Activated CD8-positive, alpha-beta memory T cell treated with anti-CD3 and anti-CD28 coated beads for 36 hours (primary cell): Measurements from ENCODE around the gene LIN37. TPM values are rescaled to one million over a fixed set of nuclear protein-coding genes. Genes with fewer than 3 reads are reported as not detected.

ENCODE experiments used
- CTCF ChIA-PET: fragments of 350-600 bp; sonication (Branson Sonifier 250); formaldehyde crosslinking; loops from one replicate; lab custom pipeline; 2021; ENCODE audit warnings: antibody characterized with exemption; lab: Charles Lee
- POLR2A ChIA-PET: fragments of 350-600 bp; sonication (Branson Sonifier 250); formaldehyde crosslinking; loops from one replicate; lab custom pipeline; 2021; ENCODE audit warnings: antibody characterized with exemption; lab: Charles Lee
- total RNA-seq, 2 experiments: library from RNA; stranded (reverse); gene quantifications; one replicate each; pipeline ENCODE4 v1.2.3, GENCODE V29; 2021

The LIN37 gene
- total RNA-seq, 2 experiments from 2014 or later: 7.3 to 10.5 TPM

DNA sequence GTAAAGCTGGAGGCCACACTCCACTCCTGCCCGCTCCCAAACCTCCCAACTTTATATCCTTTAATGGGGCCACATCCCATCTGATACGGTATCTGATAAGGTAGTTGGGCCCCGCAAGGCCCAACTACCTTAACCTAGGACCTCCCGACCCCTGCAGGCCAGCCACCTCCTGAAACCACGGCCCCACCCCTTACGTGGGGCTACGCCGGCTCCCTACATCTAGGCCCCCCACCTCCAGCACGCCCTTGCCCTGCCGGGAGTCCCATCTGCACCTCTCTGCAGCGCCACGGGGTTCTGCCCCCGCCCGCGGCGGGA, 8.3 kb upstream of the LIN37 start:
- ChIA-PET POLR2A (interaction anchor here (0.6 to 2.0 kb wide), 6 partner anchors 15 to 152 kb away, joined by 3 to 26 read pairs (median 8); no protein-coding TSS in a partner anchor), CTCF (interaction anchor here (0.8 to 2.0 kb wide), 11 partner anchors 8 to 192 kb away, joined by 3 to 10 read pairs (median 4); partner anchors contain the start of gene KMT2B)

DNA sequence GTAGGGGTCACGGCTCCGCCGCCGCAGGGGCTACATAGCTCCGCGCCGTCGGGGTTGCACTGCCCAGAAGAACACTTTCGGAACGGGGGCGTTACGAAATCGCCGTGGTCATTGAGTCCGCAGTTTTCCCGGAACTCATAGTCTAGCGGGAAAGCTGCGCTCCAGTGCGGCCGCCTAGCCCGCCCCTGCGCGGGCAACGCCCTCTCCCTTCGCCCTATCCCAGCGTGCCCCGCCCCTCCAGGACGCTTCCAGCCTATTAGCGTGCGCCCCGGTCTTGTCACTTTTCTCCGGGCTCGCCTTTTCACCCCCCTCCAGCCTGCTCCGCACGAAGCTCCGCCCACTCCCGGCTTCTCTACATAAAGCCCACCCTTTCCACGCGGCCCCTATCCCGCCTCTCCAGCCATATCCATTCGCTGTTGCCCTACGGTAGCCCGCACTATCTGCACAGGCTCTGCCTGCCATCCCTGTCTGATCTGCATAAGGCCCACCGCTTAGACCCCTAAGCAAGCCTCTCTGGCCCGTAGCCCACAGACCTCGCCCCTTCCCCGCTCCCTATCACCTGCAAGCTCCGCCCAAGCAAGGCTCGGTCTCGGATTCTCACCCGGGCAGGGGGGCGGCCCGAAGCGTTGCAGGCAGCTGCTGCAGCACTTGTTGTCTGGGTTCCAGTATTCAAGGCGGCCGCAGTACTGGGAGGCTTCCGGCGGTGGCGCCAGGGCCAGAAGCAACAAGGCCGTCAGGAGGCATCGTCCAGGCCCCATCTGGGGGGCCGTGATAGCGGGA, 7.8 kb upstream of the LIN37 start:
- ChIA-PET POLR2A (interaction anchor here (0.8 to 2.0 kb wide), 6 partner anchors 15 to 92 kb away, joined by 3 to 26 read pairs (median 8); partner anchors contain the start of gene COX6B1), CTCF (interaction anchor here (0.8 to 2.0 kb wide), 10 partner anchors 9 to 192 kb away, joined by 3 to 10 read pairs (median 4); partner anchors contain the start of gene KMT2B)

DNA sequence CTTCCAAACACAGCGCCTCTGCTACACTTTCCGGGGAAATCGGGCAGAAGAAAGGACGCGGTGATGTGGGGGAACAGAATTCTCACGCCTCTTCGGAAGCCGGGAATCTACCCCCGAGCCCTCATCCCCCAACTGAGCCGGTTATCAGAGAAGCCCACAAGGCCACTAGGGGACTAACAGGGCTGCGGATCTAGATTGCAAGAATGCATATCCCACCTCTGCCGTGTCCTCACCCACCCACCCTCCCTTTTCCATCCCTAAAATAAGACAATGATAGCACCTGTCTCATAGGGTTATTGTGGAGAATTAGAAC, 7.2 kb upstream of the LIN37 start:
- ChIA-PET POLR2A (interaction anchor here (0.8 to 2.0 kb wide), 4 partner anchors 23 to 93 kb away, joined by 3 to 26 read pairs (median 9); partner anchors contain the start of gene COX6B1), CTCF (interaction anchor here (1.0 to 2.0 kb wide), 7 partner anchors 21 to 191 kb away, joined by 3 to 10 read pairs (median 6); partner anchors contain the start of gene KMT2B)

DNA sequence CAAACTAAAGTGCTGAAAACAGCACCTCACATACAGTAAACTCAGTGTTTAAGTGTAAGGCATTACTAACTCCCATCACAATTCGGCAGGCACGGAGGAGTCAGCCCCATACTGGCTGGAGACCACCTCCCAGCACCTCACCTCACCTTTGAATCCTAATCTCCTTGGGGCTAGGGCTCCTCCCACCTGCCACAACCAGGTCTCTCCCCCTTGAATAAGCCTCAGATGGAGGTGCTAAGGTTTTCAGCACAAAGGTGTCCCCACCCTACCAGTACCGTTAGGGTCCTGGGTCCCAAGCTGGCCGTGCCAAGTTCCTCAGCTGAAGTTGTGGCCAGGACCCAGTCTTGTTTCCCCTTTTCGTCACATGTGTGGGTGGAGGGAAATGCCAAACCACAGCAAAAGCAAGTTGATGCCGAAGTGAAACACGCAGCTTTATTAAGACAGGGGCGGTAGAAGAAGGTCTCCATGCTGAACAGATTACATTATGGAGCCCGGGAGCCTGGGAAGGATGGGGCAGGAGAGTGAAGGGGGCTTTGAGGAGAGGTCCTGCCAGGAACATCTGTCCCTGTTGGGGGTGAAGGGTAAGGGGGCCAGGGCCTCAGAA, 6.2 kb upstream of the LIN37 start, which contains the start of gene IGFLR1:
Gene IGFLR1, minus strand, starts transcription at position 332 of the 604 bp plus-strand sequence. CDS start 1,272 bp downstream, outside the sequence.
- POLR2A ChIA-PET: interaction anchor here (0.5 to 2.2 kb wide), 4 partner anchors 15 to 40 kb away, joined by 3 to 9 read pairs (median 5); no protein-coding TSS in a partner anchor
- CTCF ChIA-PET: interaction anchor here (1.1 to 1.6 kb wide), 3 partner anchors 14 to 48 kb away, joined by 3 to 7 read pairs (median 6); no protein-coding TSS in a partner anchor

DNA sequence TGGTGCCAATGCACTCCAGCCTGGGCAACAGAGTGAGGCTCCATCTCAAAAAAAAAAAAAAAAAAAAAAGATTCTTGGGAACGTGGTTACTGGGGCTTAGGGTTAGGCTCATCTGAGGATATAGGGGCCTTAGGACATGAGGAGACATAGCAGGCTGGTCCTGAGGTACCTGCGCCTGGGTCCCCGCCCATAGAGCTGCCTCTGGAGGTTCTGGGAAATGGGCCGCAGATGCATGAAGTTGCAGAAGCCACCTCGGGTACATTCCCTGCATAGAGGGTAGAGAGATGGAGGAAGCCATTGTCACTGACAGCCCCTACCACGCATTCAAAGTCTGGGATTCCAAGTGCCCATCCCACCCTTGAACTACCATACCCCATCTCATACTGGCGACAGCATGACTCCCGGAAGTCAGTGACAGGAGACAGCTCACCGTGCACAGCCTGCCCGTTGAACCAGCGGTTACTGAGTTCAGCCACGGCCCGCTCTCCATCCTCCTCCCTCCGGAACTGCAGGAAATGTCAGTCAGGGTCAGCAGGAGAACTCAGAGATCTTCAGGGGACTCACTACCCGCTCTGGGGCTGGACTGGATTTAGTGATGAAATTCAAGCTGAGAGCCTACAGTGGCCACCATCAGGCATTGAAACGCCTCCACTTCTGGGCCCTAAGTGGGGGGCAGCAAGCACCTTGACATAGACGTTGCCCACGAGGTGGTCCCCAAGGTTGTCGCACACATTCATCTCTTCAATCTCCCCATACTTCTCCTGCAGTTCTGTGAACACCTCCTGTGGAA, 4.5 kb upstream of the LIN37 start:
- ChIA-PET CTCF (interaction anchor here (0.7 to 1.6 kb wide), 7 partner anchors 20 to 190 kb away, joined by 3 to 8 read pairs (median 4); partner anchors contain the start of genes NFKBID and ZBTB32), POLR2A (interaction anchor here (0.9 to 2.2 kb wide), 5 partner anchors 14 to 42 kb away, joined by 3 to 17 read pairs (median 6); no protein-coding TSS in a partner anchor)

DNA sequence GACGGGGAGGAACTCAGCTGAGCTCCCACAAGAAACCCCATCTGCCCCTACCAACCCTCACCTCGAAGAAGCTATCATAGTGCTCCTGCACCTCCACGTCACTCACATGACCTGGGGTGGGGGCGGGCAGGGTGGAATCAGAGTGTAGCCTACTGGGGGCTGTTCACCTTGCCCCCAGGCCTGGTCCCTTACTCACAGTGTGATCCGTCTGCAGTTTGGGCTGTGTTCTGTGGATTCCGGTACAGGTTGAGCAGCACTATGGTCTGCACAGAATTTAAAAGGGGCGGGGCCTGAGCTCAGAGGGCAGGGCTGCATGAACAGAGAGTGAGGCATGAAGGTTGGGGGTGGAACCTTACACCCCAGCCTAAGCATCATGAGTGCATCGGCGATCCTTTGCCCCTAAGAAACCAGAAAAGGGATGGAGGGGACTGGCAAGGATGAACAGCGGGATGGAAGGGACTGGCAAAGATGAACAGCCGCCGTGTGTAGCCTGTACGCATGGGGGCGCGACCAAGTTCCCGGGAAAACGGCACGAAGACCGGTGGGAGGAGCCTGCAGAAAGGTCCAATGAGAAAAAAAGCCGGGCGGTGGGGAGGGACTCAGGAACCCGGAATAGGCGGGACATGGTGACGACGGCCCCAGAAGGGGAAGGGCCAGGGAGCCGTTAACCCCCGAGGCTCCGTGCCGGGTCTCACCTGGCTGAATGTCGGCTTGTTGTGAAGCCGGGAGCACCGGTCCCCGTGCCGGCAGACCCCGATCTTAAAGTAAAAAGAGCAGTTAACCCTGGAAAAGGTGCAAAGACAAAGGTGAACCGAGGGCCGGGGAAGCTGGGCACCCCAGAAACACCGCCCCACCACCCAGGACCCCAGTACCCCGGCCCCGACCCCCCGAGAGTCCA, 3.7 kb upstream of the LIN37 start:
- POLR2A ChIA-PET: interaction anchor here (0.6 to 2.2 kb wide), 10 partner anchors 13 to 57 kb away, joined by 3 to 17 read pairs (median 6); no protein-coding TSS in a partner anchor
- CTCF ChIA-PET: interaction anchor here (0.6 to 1.6 kb wide), 6 partner anchors 18 to 187 kb away, joined by 3 to 8 read pairs (median 4); partner anchors contain the start of gene NFKBID

DNA sequence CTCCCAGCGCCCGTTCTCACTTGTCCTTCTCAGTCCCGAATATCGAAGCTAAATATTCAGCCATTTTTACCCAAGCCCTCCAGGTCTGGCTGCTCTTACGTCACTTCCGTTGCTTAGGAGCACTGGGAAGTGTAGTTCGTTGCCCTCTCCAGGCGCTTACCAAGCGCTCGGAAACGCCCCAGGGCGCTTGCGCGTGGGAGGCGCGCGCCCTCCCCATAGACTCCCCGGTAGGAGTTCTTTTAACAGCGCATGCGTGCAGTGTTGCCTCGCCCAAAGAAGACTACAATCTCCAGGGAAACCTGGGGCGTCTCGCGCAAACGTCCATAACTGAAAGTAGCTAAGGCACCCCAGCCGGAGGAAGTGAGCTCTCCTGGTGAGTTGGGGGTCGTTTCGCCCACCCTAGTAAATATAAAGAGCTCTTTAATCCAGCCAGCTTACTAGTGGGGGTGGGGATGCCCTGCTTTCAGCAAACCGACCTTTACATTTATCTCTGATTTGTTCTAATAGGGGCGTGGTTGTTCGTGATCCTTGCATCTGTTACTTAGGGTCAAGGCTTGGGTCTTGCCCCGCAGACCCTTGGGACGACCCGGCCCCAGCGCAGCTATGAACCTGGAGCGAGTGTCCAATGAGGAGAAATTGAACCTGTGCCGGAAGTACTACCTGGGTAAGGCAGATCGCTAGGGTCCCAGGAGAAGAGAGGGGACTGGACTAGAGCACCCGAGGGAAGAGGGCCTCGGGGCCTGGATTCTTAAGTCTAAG, 2.9 kb upstream of the LIN37 start, which contains the start of the genes PSENEN and U2AF1L4:
Gene PSENEN, plus strand, starts transcription at position 324 of the 759 bp plus-strand sequence. Its CDS starts 280 bp downstream, at position 604.
Gene U2AF1L4, minus strand, starts transcription at position 91 of the 759 bp plus-strand sequence. Its CDS starts 27 bp downstream, at position 64.
- CTCF ChIA-PET: interaction anchor here (0.9 kb wide), 1 partner anchor 51 kb away, joined by 3 read pairs; no protein-coding TSS in a partner anchor

DNA sequence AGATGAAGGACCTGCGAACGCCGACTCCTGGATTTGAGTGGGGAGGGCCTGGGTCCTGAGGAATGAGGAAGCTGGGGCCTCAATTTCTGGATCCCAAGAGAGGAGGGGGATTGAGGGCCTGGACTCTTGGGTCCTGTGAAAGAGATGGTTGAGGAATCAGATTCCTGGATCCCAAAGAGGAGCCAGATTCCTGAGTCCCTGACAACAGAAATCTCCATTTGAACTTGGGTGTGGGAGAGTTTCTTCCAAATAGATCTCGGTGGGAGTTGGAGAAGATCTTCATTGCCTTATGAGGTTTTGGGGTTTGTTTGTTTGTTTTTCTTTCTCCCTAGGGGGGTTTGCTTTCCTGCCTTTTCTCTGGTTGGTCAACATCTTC, 2.3 kb upstream of the LIN37 start:
- ChIA-PET POLR2A (interaction anchor here (1.0 to 1.5 kb wide), 4 partner anchors 27 to 44 kb away, joined by 4 to 6 read pairs (median 6); no protein-coding TSS in a partner anchor), CTCF (interaction anchor here (0.9 kb wide), 1 partner anchor 52 kb away, joined by 3 read pairs; no protein-coding TSS in a partner anchor)

More for the DNA sequence above, 2.9 kb upstream of the LIN37 start, which contains the start of the genes PSENEN and U2AF1L4:
- POLR2A ChIA-PET: interaction anchor here (0.6 to 2.2 kb wide), 7 partner anchors 27 to 56 kb away, joined by 3 to 17 read pairs (median 6); no protein-coding TSS in a partner anchor

DNA sequence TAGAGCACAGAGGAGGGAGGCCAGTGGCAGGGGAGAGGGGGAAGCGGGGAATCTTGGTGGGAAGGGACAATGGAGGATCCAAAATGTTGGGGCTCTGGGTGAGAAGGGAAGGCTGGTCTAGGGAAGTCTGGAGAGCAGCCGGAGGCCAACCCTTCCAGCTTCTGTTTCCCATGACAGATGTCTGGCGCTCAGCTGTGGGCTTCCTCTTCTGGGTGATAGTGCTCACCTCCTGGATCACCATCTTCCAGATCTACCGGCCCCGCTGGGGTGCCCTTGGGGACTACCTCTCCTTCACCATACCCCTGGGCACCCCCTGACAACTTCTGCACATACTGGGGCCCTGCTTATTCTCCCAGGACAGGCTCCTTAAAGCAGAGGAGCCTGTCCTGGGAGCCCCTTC, 1.8 kb upstream of the LIN37 start:
- ChIA-PET CTCF (no interaction called here), POLR2A (interaction anchor here (1.5 kb wide), 1 partner anchor 44 kb away, joined by 6 read pairs; no protein-coding TSS in a partner anchor)

DNA sequence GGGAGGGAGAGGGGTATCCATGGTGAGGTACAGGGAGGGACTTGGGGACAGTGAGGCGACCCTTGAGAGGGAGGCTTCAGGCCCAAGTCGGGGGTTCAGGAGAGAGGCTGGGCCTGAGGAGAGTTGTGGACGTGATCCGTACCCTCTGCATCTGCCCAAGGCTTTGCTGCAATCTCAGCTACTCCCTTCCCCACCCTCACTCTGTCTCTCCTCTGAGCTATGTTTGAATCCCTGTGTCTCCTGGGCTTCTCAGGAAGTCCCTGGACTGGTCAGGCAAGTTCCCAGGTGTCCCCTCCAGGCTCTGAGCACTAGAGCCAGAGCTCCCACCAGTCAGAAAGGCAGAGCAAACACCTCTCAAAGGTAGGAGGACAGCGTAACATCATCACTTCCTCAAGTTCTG, 1.8 kb downstream of the LIN37 start:
- ChIA-PET POLR2A (no interaction called here), CTCF (no interaction called here)

DNA sequence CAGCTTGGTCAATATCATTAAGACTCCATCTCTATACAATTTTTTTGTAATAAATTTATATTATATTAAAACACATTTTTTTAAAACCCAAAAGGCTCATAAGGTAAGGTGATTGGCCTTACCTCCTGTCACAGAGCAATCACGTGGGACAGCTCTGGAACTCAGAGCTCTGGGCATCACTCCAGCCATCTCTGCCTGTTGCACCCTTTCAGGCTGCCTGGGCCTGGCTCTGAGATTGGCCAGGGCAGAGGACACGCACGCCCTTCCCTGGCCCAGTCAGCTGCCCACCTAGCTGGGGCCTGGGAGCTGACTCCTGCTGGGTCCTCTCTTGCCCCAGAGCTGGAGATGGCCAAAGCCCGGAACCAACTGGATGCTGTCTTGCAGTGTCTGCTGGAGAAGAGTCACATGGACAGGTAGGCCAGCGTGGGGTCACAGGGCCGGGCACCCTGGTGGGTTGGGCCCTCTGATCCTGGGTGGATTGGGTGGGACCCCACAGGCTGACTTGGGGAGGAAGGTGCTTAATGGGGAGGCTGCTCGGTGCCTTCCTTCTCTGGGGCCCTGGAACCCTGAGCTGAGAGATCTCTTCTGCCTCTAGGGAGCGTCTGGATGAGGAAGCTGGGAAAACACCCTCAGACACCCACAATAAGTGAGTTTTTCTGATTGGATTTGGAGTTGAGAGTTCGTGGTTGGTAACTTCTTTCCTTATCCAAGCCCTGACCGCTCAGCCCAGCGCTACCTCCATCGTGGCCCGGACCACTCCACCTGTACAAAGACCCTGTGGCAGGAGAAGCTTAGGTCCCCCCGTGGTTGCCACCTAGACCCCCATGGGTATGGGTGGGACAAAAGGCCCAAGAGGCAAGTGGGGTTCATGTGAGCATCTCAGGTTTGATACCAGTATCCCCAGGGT, 3.7 kb downstream of the LIN37 start:
- CTCF ChIA-PET: no interaction called here
- POLR2A ChIA-PET: interaction anchor here (1.1 kb wide), 1 partner anchor 242 kb away, joined by 3 read pairs; no protein-coding TSS in a partner anchor

DNA sequence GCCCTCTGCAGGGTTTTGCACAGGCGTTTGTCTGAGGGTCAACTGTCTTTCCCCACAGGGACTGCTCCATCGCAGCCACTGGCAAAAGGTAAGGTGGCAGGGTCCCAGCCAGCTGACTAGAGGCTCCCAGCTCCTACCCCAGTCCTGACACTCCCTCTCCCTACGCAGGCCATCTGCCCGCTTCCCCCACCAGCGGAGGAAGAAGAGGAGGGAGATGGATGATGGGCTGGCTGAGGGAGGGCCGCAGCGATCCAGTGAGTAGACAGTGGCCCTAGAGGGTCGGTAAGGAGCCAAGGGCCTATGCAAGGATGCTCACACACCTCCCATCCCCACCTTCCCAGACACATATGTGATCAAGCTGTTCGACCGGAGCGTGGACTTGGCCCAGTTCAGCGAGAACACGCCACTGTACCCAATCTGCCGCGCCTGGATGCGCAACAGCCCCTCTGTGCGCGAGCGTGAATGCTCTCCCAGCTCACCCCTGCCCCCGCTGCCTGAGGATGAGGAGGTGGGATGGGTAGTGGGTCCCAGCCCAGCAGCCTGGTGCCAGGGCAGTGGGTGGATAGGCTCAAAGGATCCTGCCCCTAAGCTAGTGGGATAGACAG, 4.5 kb downstream of the LIN37 start:
- POLR2A ChIA-PET: no interaction called here
- CTCF ChIA-PET: no interaction called here

DNA sequence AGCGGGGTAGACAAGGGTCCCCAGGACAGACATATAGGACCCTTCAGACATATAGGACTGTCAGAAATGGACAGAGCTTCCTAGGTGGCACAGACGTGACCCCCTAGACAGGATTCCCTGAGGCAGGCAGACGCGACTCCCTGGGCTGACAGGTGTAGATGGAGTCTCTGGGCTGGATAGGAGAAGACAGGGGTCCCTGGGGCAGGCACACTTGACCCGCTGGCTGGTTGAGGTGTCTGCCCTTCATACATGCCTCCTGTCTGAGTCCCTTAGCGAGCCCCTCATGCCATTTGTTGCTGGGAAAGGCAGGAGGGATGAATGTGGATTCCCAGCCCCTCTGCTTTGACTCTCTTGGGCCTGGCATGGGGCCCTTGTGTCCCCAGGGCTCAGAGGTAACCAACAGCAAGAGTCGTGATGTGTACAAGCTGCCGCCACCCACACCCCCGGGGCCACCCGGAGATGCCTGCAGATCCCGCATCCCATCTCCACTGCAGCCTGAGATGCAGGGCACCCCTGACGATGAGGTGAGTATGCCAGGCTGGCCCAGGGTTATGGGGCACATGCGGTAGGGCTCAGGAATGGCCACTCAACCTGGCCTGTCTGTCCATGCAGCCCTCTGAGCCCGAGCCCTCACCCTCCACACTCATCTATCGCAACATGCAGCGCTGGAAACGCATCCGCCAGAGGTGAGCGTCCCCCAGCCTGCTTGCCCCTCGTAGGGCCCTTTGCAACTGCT, 5.4 kb downstream of the LIN37 start:
- POLR2A ChIA-PET: interaction anchor here (0.6 kb wide), 2 partner anchors 8 to 19 kb away, joined by 3 read pairs; no protein-coding TSS in a partner anchor
- CTCF ChIA-PET: no interaction called here
